HL-60 (cell line): ENCODE results near the gene FAT1.

Experiments used
- DNase-seq, 2 experiments: peaks; one replicate each; pipeline ENCODE4 v3.0.0-alpha.2; 2010 to 2020; ENCODE audit warnings: low read depth in 1 of 2, low spot score in 1 of 2
- H3K27ac ChIP-seq: fragments of 250-450 bp; sonication (Bioruptor Pico); replicated peaks from 2 replicates; pipeline ENCODE4 v1.5.1; 2020; ENCODE audit warnings: mild to moderate bottlenecking, moderate library complexity
- H3K27me3 ChIP-seq: fragments of 250-450 bp; sonication (Bioruptor Pico); 2 replicates; pipeline ENCODE4 v1.5.1; 2021; ENCODE audit warnings: mild to moderate bottlenecking, moderate library complexity; ENCODE audit not compliant: insufficient read depth, poor library complexity, severe bottlenecking
- H3K4me3 ChIP-seq: replicated peaks from 2 replicates; pipeline ENCODE4 v1.5.1; 2011; ENCODE audit warnings: mild to moderate bottlenecking, control low read depth, low read length; ENCODE audit not compliant: insufficient read depth
- CTCF ChIP-seq: IDR thresholded peaks from one replicate; pipeline ENCODE4 v1.5.1; 2011; ENCODE audit warnings: low read length, control low read depth, inconsistent platforms; ENCODE audit not compliant: insufficient read depth
- GABPA ChIP-seq: IDR thresholded peaks from 2 replicates; pipeline ENCODE4 v1.6.1; 2012; ENCODE audit warnings: low read depth
- POLR2AphosphoS5 ChIP-seq: IDR thresholded peaks from 2 replicates; pipeline ENCODE4 v1.6.1; 2012; ENCODE audit warnings: low read depth
- REST ChIP-seq: IDR thresholded peaks from 2 replicates; pipeline ENCODE4 v1.6.1; 2012; ENCODE audit warnings: low read depth; ENCODE audit not compliant: insufficient replicate concordance
- SPI1 ChIP-seq: IDR thresholded peaks from 2 replicates; pipeline ENCODE4 v1.6.1; 2012; ENCODE audit warnings: low read depth, mild to moderate bottlenecking, borderline replicate concordance

Gene FAT1

GRCh38 chr4:186604124-186604807, 119.4 kb downstream of the FAT1 start:
- Histone ChIP-seq H3K4me3 (no peak overlapping the region), H3K27ac (no peak overlapping the region), H3K27me3 (no peaks in the 10 kb centered on the region)
- DNase-seq = no peak
- TF ChIP-seq SPI1 (no peak), GABPA (no peak), CTCF (no peak), REST (no peak), POLR2AphosphoS5 (no peak)

GRCh38 chr4:186602978-186603377, 120.7 kb downstream of the FAT1 start:
- H3K4me3 ChIP-seq = no peak overlapping the region
- H3K27ac ChIP-seq = no peak overlapping the region
- TF ChIP-seq CTCF = no peak
- TF ChIP-seq REST = no peak
- no peak for DNase-seq
- H3K27me3 ChIP-seq = no peaks in the 10 kb centered on the region

- no peak for TF ChIP-seq REST
- TF ChIP-seq CTCF = no peak
- TF ChIP-seq POLR2AphosphoS5 = no peak
- no peak for TF ChIP-seq GABPA
- no peak for TF ChIP-seq SPI1
- no peak for DNase-seq
- Histone ChIP-seq H3K27me3 (no peaks in the 10 kb centered on the region), H3K4me3 (no peak overlapping the region), H3K27ac (no peak overlapping the region)
Measured at GRCh38 chr4:186599483-186599882, 124.2 kb downstream of the FAT1 start.
